Measurements from ENCODE around the gene SFSWAP.

GRCh38 chr12:131673888-131674257 is 37.0 kb upstream of the SFSWAP start:
- no peak for TF ChIP-seq CTCF (IDR thresholded peaks at IDR 0.05; ENCODE audit: control extremely low read depth in 1 of 3, insufficient read depth in 1 of 3, low read depth in 1 of 3, low read length in 3 of 3)
- TF ChIP-seq TCF12 (IDR thresholded peaks at IDR 0.05; ENCODE audit: low read depth, low read length) = no peak
- TF ChIP-seq EZH2 (IDR thresholded peaks at IDR 0.05; ENCODE audit: low read depth, low read length, severe bottlenecking) = no peak
- TF ChIP-seq, protein P1, sequence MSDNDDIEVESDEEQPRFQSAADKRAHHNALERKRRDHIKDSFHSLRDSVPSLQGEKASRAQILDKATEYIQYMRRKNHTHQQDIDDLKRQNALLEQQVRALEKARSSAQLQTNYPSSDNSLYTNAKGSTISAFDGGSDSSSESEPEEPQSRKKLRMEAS (IDR thresholded peaks at IDR 0.05) = no peak
- TF ChIP-seq HDAC2 (IDR thresholded peaks at IDR 0.05; ENCODE audit: borderline replicate concordance in 1 of 2, low read depth in 2 of 2, low read length in 2 of 2) = no peak
- TF ChIP-seq EP300 (IDR thresholded peaks at IDR 0.05; ENCODE audit: borderline replicate concordance in 1 of 2, low read depth in 2 of 2, low read length in 2 of 2) = no peak
- no peak for TF ChIP-seq RAD21 (IDR thresholded peaks at IDR 0.05 in 1 of 2, conservative IDR thresholded peaks at IDR 0.05 in 1 of 2; ENCODE audit: low read depth in 2 of 2, low read length in 2 of 2)
